HL-60/S4 (cell line): ENCODE results near the gene MAPT.
"Not testable (repeated sequence)": the region's sequence is repeated elsewhere in the genome, so short reads cannot be mapped to it uniquely, and the experiment has no call there.

Source experiments
- in situ Hi-C: fragments of 300-500 bp; cut with MboI; formaldehyde crosslinking; loops from 2 replicates; pipeline ENCODE4 v1.14.3; 2022; ENCODE audit warnings: low sequenced_read_pairs

Gene MAPT

GRCh38 chr17:45949755-45950320 lies 55.5 kb downstream of the MAPT start:
- in situ Hi-C loops = no loop called here

GRCh38 chr17:45950888-45951287 lies 56.5 kb downstream of the MAPT start:
- in situ Hi-C loops = no loop called here

- in situ Hi-C loops = no loop called here
Observed at GRCh38 chr17:45951403-45951802, 57.0 kb downstream of the MAPT start.

DNA sequence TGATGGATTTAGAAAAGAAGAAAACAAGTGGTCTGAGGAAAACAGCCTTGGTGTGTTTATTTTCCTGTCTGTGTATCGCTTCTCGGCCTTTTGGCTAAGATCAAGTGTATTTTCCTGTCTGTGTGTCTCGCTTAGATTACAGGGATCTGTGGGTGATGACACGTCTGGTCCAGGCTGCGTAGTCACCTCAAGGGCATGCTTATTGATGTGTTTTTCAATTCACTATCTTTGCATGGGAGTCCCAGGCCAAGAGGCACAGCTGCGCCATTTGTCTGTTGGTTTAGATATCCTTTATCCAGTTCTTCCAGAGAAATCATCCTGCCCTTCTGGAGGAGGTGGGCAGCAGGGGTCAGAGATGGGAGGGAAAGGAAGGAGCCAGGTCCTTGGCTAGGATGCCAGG lies 57.6 kb downstream of the MAPT start:
- in situ Hi-C loops = no loop called here

- in situ Hi-C loops = no loop called here
Observed at GRCh38 chr17:45952814-45953320, 58.5 kb downstream of the MAPT start.

- in situ Hi-C loops = no loop called here
Observed at GRCh38 chr17:45953561-45953960, 59.2 kb downstream of the MAPT start.

- in situ Hi-C loops = no loop called here
Observed at GRCh38 chr17:45954914-45955313, 60.6 kb downstream of the MAPT start.

DNA sequence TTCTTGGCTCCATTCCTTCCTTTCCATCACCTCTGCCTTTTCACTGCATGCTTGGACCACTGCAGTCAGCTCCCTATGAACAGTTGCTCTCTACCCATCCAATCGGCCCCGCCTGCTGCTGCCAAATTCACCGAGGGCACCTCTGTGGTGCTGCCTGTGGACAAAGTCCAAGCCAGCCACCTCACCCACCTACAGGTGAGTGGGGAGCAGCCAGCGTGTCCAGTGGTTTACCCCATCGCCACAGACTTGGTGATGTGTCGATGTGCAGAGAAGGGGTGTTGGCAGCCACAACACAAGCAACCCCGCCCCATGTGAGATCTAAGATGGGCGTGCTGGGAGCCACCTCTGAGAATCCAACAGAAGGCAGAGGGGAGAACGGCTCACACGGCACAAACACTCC lies 61.0 kb downstream of the MAPT start:
- in situ Hi-C loops = no loop called here

DNA sequence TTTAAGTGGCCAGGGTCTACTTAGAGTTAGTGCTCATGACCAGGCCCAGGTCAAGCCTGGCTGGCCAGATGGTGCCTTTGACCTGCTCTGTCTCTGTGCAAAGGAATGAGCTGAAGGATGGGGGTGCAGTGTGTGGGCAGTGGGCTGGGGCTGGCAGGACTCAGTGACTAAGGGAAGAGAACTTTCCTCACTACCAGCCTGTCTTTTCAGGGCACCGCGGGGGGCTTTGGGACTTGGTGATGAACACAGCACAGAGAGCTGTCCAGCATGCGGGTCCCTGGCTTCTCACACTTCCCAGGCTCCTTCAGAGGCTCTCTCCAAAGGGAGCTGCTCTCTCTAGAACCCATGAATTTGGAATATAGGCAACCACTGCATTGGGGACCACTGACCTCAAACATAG lies 61.7 kb downstream of the MAPT start:
- in situ Hi-C loops = no loop called here

GRCh38 chr17:45956746-45957145 lies 62.4 kb downstream of the MAPT start:
- in situ Hi-C loops = not testable (repeated sequence)

DNA sequence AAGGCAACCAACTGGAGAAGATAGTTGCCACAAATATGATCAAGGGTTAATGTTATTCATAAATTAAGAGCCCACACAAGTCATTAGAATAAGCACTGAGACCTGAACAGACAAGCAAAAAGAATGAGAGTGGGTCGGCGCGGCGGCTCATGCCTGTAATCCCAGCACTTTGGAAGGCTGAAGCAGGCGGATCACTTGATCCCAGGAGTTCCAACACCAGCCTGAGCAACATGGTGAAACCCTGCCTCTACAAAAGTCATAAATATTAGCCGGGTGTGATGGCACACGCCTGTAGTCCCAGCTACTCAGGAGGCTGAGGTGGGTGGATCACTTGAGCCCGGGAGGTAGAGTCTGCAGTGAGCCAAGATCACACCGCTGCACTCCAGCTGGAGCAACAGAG lies 64.0 kb downstream of the MAPT start:
- in situ Hi-C loops = no loop called here

- in situ Hi-C loops = no loop called here
Observed at GRCh38 chr17:45958994-45959665, 64.8 kb downstream of the MAPT start.

DNA sequence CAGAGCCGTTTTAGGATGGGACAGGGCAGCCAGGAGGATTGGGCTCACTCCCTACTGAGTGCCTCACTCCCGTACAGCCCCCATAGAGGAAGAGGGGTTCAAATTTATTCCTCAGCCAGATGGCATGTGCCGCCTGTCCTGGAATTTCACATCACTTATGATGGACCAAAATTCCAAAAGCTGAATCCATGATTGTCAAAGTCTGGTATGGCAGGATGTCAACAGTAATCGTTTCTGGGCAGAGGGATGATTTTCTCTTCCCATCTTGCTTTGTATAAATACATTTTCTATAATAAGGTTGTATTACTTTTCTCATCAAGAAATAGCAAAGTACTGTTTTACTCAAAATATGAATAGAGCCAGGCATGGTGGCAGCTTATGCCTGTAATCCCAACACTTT lies 66.0 kb downstream of the MAPT start:
- in situ Hi-C loops = no loop called here

GRCh38 chr17:45961206-45961605 lies 66.9 kb downstream of the MAPT start:
- in situ Hi-C loops = no loop called here

DNA sequence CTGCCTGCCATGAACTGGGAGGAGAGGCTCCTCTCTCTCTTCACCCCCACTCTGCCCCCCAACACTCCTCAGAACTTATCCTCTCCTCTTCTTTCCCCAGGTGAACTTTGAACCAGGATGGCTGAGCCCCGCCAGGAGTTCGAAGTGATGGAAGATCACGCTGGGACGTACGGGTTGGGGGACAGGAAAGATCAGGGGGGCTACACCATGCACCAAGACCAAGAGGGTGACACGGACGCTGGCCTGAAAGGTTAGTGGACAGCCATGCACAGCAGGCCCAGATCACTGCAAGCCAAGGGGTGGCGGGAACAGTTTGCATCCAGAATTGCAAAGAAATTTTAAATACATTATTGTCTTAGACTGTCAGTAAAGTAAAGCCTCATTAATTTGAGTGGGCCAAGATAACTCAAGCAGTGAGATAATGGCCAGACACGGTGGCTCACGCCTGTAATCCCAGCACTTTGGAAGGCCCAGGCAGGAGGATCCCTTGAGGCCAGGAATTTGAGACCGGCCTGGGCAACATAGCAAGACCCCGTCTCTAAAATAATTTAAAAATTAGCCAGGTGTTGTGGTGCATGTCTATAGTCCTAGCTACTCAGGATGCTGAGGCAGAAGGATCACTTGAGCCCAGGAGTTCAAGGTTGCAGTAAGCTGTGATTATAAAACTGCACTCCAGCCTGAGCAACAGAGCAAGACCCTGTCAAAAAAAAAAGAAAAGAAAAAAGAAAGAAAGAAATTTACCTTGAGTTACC lies 68.0 kb downstream of the MAPT start:
- in situ Hi-C loops = no loop called here

DNA sequence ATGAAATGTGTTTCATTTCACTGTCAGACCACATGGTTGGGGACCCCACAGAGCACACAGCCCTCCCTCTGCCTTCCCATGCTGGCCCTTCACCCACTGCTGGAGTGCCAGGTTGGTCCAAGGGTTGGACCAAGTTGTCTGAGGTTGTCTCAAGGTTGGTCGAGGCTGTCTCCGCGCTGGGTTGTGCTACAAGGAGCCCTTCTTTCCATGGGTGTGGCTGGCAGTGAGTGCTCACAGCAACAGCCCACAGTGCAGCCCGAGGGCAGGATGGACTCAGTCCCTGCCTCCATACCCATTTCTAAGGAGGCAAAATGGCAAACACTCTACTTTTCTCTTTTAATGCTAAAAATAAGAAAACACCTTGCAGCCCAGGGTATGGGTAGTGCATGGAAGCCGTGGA lies 68.9 kb downstream of the MAPT start:
- in situ Hi-C loops = no loop called here

DNA sequence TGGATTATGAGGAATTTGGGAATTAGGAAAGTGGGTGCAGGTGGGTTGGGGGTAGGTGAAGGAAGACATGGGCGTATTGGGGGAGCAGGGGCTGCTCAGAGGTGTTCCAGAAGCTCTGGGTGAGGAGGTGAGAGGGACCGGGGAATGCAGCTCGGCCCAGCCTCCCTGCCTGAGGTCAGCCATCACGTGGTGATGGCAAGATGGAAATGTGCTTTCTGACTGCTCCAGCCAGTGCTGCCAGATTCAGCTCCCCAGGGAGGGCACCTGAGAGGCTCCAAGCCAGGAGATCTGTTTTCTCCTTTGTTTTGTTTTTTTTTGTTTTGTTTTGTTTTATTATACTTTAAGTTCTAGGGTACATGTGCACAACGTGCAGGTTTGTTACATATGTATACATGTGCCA lies 69.5 kb downstream of the MAPT start:
- in situ Hi-C loops = no loop called here

DNA sequence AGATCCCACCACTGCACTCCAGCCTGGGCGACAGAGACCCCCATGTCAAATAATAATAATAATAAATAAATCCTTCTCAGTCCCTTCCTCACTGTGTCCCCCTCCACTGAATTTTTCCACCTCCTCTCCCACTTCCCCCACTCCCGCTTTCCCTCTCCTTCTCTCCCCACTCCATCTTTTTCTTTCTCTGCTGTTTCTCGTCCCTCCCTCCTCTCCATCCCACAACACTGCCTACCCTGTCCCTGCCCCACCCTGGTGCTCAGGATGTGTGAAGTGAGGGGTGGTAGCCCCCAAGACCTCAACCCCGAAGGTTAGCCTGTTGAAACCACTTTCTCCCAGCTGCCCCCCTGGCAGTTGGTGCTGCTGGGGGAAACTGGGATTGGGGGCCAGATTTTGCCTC lies 70.3 kb downstream of the MAPT start:
- in situ Hi-C loops = no loop called here

DNA sequence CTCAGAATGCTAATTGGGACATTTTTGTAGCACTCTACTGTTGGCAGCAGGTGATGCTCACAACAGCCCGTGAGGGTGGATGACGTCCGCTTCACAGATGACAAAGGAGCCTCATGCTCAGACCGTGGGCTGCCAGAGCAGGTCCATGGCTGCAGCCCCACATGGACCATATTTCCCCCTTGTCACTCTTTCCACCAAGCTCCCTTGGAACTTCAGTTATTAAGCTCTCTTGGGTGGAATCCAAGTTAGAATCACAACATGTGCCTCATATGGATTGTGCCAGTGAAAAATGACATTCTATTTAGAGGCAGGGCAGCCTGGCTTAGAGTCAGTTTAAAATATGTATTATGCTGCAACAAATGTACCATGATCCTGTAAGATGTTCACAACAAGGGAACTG lies 71.5 kb downstream of the MAPT start:
- in situ Hi-C loops = no loop called here

- in situ Hi-C loops = no loop called here
Observed at GRCh38 chr17:45966606-45967280, 72.4 kb downstream of the MAPT start.

- in situ Hi-C loops = no loop called here
Observed at GRCh38 chr17:45967378-45967777, 73.0 kb downstream of the MAPT start.

GRCh38 chr17:45968732-45969131 lies 74.4 kb downstream of the MAPT start:
- in situ Hi-C loops = no loop called here
